ENCODE data around the gene CBLN3. TPM values are rescaled to one million over a fixed set of nuclear protein-coding genes. Genes with fewer than 3 reads are reported as not detected.

CBLN3 gene
- total and polyA plus RNA-seq, 4 donors = 0.07 to 0.79 (median 0.46) TPM

- Histone ChIP-seq H3K27ac (ENCODE audit: low read depth in 1 of 2, low read length in 2 of 2) (no peak overlapping the region), H3K9me3 (ENCODE audit: control insufficient read depth in 4 of 4, low read length in 3 of 4) (no peaks in the 10 kb centered on the region), H3K4me1 (ENCODE audit: control insufficient read depth in 4 of 4, insufficient read depth in 4 of 4, low read length in 3 of 4) (peaks cover 0 to 16% (median 7%) of the 10 kb centered on the region in 4 donors), H3K36me3 (ENCODE audit: control insufficient read depth in 4 of 4, insufficient read depth in 3 of 4, low read depth in 1 of 4, low read length in 3 of 4) (peaks cover 0 to 9% (median 3%) of the 10 kb centered on the region in 4 donors), H3K9ac (ENCODE audit: low read depth in 1 of 2, low read length in 2 of 2) (no peak overlapping the region), H3K4me3 (ENCODE audit: low read depth in 1 of 3, low read length in 3 of 3) (no peak overlapping the region), H3K27me3 (ENCODE audit: control insufficient read depth in 4 of 4, insufficient read depth in 4 of 4, low read length in 3 of 4) (no peaks in the 10 kb centered on the region)
- WGBS = 93% methylated on average over 25 of the region's 25 CpGs
- TF ChIP-seq MAX (IDR thresholded peaks at IDR 0.05) (no peak), HNF4A (conservative IDR thresholded peaks at IDR 0.05) (no peak), FOXA2 (IDR thresholded peaks at IDR 0.05) (no peak), SP1 (IDR thresholded peaks at IDR 0.05) (no peak), GABPA (IDR thresholded peaks at IDR 0.05 in 1 of 2, conservative IDR thresholded peaks at IDR 0.05 in 1 of 2) (no peak), HNF4G (IDR thresholded peaks at IDR 0.05) (no peak), NR2F2 (IDR thresholded peaks at IDR 0.05) (no peak), CTCF (IDR thresholded peaks at IDR 0.05; ENCODE audit: low read depth, low read length, missing input control) (no peak), JUND (IDR thresholded peaks at IDR 0.05) (no peak), YY1 (IDR thresholded peaks at IDR 0.05) (no peak), ZBTB33 (IDR thresholded peaks at IDR 0.05) (no peak), EGR1 (IDR thresholded peaks at IDR 0.05; ENCODE audit: low read depth in 2 of 2) (no peak)
- DNase-seq (ENCODE audit: low spot score) = no peak
Measured at GRCh38 chr14:24415421-24416253, 13.8 kb downstream of the CBLN3 start.

- peaks cover 0 to 9% (median 3%) of the 10 kb centered on the region in 4 donors for H3K36me3 ChIP-seq (ENCODE audit: control insufficient read depth in 4 of 4, insufficient read depth in 3 of 4, low read depth in 1 of 4, low read length in 3 of 4)
- H3K27ac ChIP-seq (ENCODE audit: low read depth in 1 of 2, low read length in 2 of 2) = no peak overlapping the region
- peaks cover 0 to 16% (median 7%) of the 10 kb centered on the region in 4 donors for H3K4me1 ChIP-seq (ENCODE audit: control insufficient read depth in 4 of 4, insufficient read depth in 4 of 4, low read length in 3 of 4)
- no peak for TF ChIP-seq RAD21 (IDR thresholded peaks at IDR 0.05)
- no peak for TF ChIP-seq RXRA (IDR thresholded peaks at IDR 0.05)
- TF ChIP-seq CTCF (IDR thresholded peaks at IDR 0.05; ENCODE audit: low read depth, low read length, missing input control) = no peak
- no peak for TF ChIP-seq JUND (IDR thresholded peaks at IDR 0.05)
- no peak for TF ChIP-seq TAF1 (conservative IDR thresholded peaks at IDR 0.05)
- no peak for TF ChIP-seq FOXA1 (IDR thresholded peaks at IDR 0.05)
- TF ChIP-seq SP1 (IDR thresholded peaks at IDR 0.05) = no peak
- no peak for TF ChIP-seq REST (IDR thresholded peaks at IDR 0.05)
- TF ChIP-seq FOXA2 (IDR thresholded peaks at IDR 0.05) = no peak
- no peak for TF ChIP-seq YY1 (IDR thresholded peaks at IDR 0.05)
- no peak for TF ChIP-seq ZBTB33 (IDR thresholded peaks at IDR 0.05)
- H3K9me3 ChIP-seq (ENCODE audit: control insufficient read depth in 4 of 4, low read length in 3 of 4) = no peaks in the 10 kb centered on the region
- H3K9ac ChIP-seq (ENCODE audit: low read depth in 1 of 2, low read length in 2 of 2) = no peak overlapping the region
- H3K4me3 ChIP-seq (ENCODE audit: low read depth in 1 of 3, low read length in 3 of 3) = no peak overlapping the region
- no peak for DNase-seq (ENCODE audit: low spot score)
- no peaks in the 10 kb centered on the region for H3K27me3 ChIP-seq (ENCODE audit: control insufficient read depth in 4 of 4, insufficient read depth in 4 of 4, low read length in 3 of 4)
- WGBS = 91% methylated on average over 15 of the region's 15 CpGs
Measured at GRCh38 chr14:24414732-24415420, 14.6 kb downstream of the CBLN3 start.
